ENCODE results near the gene ESYT3. TPM values are rescaled to one million over a fixed set of nuclear protein-coding genes. Genes with fewer than 3 reads are reported as not detected.
"Not testable (repeated sequence)": the region's sequence is repeated elsewhere in the genome, so short reads cannot be mapped to it uniquely, and the experiment has no call there.

ESYT3 gene
- total and polyA plus RNA-seq, 2 donors, result 0.09 to 0.27 TPM

DNA sequence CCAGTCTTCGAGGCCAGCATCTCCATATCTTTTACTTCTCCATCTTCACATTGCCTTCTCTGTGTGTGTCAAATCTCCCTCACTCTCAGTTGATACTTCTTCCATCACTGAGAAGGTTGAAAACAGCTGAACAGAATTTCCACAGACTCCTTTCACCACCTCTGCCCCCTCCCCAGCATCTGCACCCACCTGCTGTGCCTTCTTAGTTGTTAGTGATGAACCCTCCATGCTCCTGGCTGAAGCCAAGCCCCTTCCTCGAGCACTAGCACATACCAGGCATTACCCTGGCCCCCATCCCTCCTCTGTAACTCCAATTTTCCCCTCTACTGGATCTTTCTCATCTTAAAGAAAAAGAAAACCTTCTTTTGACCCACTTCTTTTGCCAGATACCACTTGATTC is 27.8 kb upstream of the ESYT3 start:
- no peak for DNase-seq (ENCODE audit: low read depth in 6 of 9, low spot score in 9 of 9)
- WGBS, result 79% methylated on average over 2 of the region's 2 CpGs
- no peaks in the 10 kb centered on the region for H3K9me3 ChIP-seq (ENCODE audit: control insufficient read depth in 2 of 2, insufficient read depth in 1 of 2, low read length in 1 of 2)

GRCh38 chr3:138407236-138407907 is 27.0 kb upstream of the ESYT3 start:
- WGBS, result 93% methylated on average over 3 of the region's 3 CpGs
- DNase-seq (ENCODE audit: low read depth in 6 of 9, low spot score in 9 of 9), result no peak

More for the DNA sequence above, 27.8 kb upstream of the ESYT3 start:
- H3K4me1 ChIP-seq (ENCODE audit: control insufficient read depth in 2 of 2, insufficient read depth in 2 of 2, low read length in 2 of 2), result no peaks in the 10 kb centered on the region
- no peaks in the 10 kb centered on the region for H3K36me3 ChIP-seq (ENCODE audit: control insufficient read depth in 2 of 2, insufficient read depth in 2 of 2, low read length in 1 of 2)
- H3K27ac ChIP-seq (ENCODE audit: low read depth in 1 of 2, low read length in 1 of 2), result no peak overlapping the region
- H3K4me3 ChIP-seq (ENCODE audit: low read length in 2 of 2), result no peak overlapping the region
- H3K27me3 ChIP-seq (ENCODE audit: control insufficient read depth in 2 of 2, insufficient read depth in 1 of 2, low read length in 1 of 2), result peaks cover 0 to 3% of the 10 kb centered on the region in 2 donors

GRCh38 chr3:138408751-138409570 is 25.5 kb upstream of the ESYT3 start:
- no peak for DNase-seq (ENCODE audit: low read depth in 6 of 9, low spot score in 9 of 9)
- Histone ChIP-seq H3K9me3 (ENCODE audit: control insufficient read depth in 2 of 2, insufficient read depth in 1 of 2, low read length in 1 of 2) (no peaks in the 10 kb centered on the region), H3K36me3 (ENCODE audit: control insufficient read depth in 2 of 2, insufficient read depth in 2 of 2, low read length in 1 of 2) (no peaks in the 10 kb centered on the region), H3K4me3 (ENCODE audit: low read length in 2 of 2) (no peak overlapping the region), H3K4me1 (ENCODE audit: control insufficient read depth in 2 of 2, insufficient read depth in 2 of 2, low read length in 2 of 2) (no peaks in the 10 kb centered on the region), H3K27me3 (ENCODE audit: control insufficient read depth in 2 of 2, insufficient read depth in 1 of 2, low read length in 1 of 2) (peaks cover 0 to 3% of the 10 kb centered on the region in 2 donors), H3K27ac (ENCODE audit: low read depth in 1 of 2, low read length in 1 of 2) (no peak overlapping the region)
- 87% methylated on average over 7 of the region's 7 CpGs for WGBS

More at GRCh38 chr3:138407236-138407907, 27.0 kb upstream of the ESYT3 start:
- no peaks in the 10 kb centered on the region for H3K36me3 ChIP-seq (ENCODE audit: control insufficient read depth in 2 of 2, insufficient read depth in 2 of 2, low read length in 1 of 2)
- H3K27me3 ChIP-seq (ENCODE audit: control insufficient read depth in 2 of 2, insufficient read depth in 1 of 2, low read length in 1 of 2), result peaks cover 0 to 3% of the 10 kb centered on the region in 2 donors
- H3K4me1 ChIP-seq (ENCODE audit: control insufficient read depth in 2 of 2, insufficient read depth in 2 of 2, low read length in 2 of 2), result no peaks in the 10 kb centered on the region
- H3K4me3 ChIP-seq (ENCODE audit: low read length in 2 of 2), result no peak overlapping the region
- no peak overlapping the region for H3K27ac ChIP-seq (ENCODE audit: low read depth in 1 of 2, low read length in 1 of 2)
- no peaks in the 10 kb centered on the region for H3K9me3 ChIP-seq (ENCODE audit: control insufficient read depth in 2 of 2, insufficient read depth in 1 of 2, low read length in 1 of 2)

- no peaks in the 10 kb centered on the region for H3K4me1 ChIP-seq (ENCODE audit: control insufficient read depth in 2 of 2, insufficient read depth in 2 of 2, low read length in 2 of 2)
- 86% methylated on average over 9 of the region's 9 CpGs for WGBS
- no peaks in the 10 kb centered on the region for H3K9me3 ChIP-seq (ENCODE audit: control insufficient read depth in 2 of 2, insufficient read depth in 1 of 2, low read length in 1 of 2)
- H3K27me3 ChIP-seq (ENCODE audit: control insufficient read depth in 2 of 2, insufficient read depth in 1 of 2, low read length in 1 of 2), result peaks cover 0 to 8% of the 10 kb centered on the region in 2 donors
- DNase-seq (ENCODE audit: low read depth in 6 of 9, low spot score in 9 of 9), result no peak
- no peaks in the 10 kb centered on the region for H3K36me3 ChIP-seq (ENCODE audit: control insufficient read depth in 2 of 2, insufficient read depth in 2 of 2, low read length in 1 of 2)
- no peak overlapping the region for H3K4me3 ChIP-seq (ENCODE audit: low read length in 2 of 2)
- H3K27ac ChIP-seq (ENCODE audit: low read depth in 1 of 2, low read length in 1 of 2), result no peak overlapping the region
Observed at GRCh38 chr3:138412821-138413551, 21.4 kb upstream of the ESYT3 start.

DNA sequence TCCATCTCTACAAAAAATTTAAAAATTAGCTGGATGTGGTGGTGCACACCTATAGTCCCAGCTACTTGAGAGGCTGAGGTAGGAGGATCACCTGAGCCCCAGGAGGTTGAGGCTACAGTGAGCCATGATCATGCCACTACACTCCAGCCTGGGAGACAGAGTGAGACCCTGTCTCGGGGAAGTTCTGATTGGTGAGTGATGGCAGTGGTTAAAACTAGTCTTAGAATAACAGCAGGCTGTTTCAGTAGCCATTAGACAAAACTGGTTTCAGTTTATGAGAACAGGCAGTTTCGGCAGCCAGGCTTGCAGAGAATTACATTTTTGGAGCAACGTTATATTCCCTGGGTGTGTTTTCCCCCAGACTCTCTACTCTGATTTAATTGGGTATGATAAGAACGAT is 18.2 kb upstream of the ESYT3 start:
- H3K36me3 ChIP-seq (ENCODE audit: control insufficient read depth in 2 of 2, insufficient read depth in 2 of 2, low read length in 1 of 2), result not testable (repeated sequence)

GRCh38 chr3:138417559-138417982 is 16.8 kb upstream of the ESYT3 start:
- WGBS, result 19% methylated on average over 7 of the region's 7 CpGs
- DNase-seq (ENCODE audit: low read depth in 6 of 9, low spot score in 9 of 9), result peak; percentile 30 to 74 (median 50)

More for the DNA sequence above, 18.2 kb upstream of the ESYT3 start:
- WGBS, result 94% methylated on average over 4 of the region's 4 CpGs
- H3K9me3 ChIP-seq (ENCODE audit: control insufficient read depth in 2 of 2, insufficient read depth in 1 of 2, low read length in 1 of 2); DNase-seq (ENCODE audit: low read depth in 6 of 9, low spot score in 9 of 9); H3K4me1 ChIP-seq (ENCODE audit: control insufficient read depth in 2 of 2, insufficient read depth in 2 of 2, low read length in 2 of 2); H3K4me3 ChIP-seq (ENCODE audit: low read length in 2 of 2); H3K27me3 ChIP-seq (ENCODE audit: control insufficient read depth in 2 of 2, insufficient read depth in 1 of 2, low read length in 1 of 2); H3K27ac ChIP-seq (ENCODE audit: low read depth in 1 of 2, low read length in 1 of 2): not testable (repeated sequence)

GRCh38 chr3:138418601-138419206 is 15.7 kb upstream of the ESYT3 start:
- Histone ChIP-seq H3K36me3 (ENCODE audit: control insufficient read depth in 2 of 2, insufficient read depth in 2 of 2, low read length in 1 of 2) (no peaks in the 10 kb centered on the region), H3K4me3 (ENCODE audit: low read length in 2 of 2) (no peak overlapping the region), H3K27me3 (ENCODE audit: control insufficient read depth in 2 of 2, insufficient read depth in 1 of 2, low read length in 1 of 2) (peaks cover 0 to 7% of the 10 kb centered on the region in 2 donors), H3K4me1 (ENCODE audit: control insufficient read depth in 2 of 2, insufficient read depth in 2 of 2, low read length in 2 of 2) (no peaks in the 10 kb centered on the region), H3K9me3 (ENCODE audit: control insufficient read depth in 2 of 2, insufficient read depth in 1 of 2, low read length in 1 of 2) (no peaks in the 10 kb centered on the region), H3K27ac (ENCODE audit: low read depth in 1 of 2, low read length in 1 of 2) (no peak overlapping the region)
- 89% methylated on average over 5 of the region's 5 CpGs for WGBS
- DNase-seq (ENCODE audit: low read depth in 6 of 9, low spot score in 9 of 9), result no peak

More at GRCh38 chr3:138417559-138417982, 16.8 kb upstream of the ESYT3 start:
- H3K36me3 ChIP-seq (ENCODE audit: control insufficient read depth in 2 of 2, insufficient read depth in 2 of 2, low read length in 1 of 2), result no peaks in the 10 kb centered on the region
- H3K27me3 ChIP-seq (ENCODE audit: control insufficient read depth in 2 of 2, insufficient read depth in 1 of 2, low read length in 1 of 2), result peaks cover 0 to 7% of the 10 kb centered on the region in 2 donors
- H3K4me1 ChIP-seq (ENCODE audit: control insufficient read depth in 2 of 2, insufficient read depth in 2 of 2, low read length in 2 of 2), result no peaks in the 10 kb centered on the region
- no peaks in the 10 kb centered on the region for H3K9me3 ChIP-seq (ENCODE audit: control insufficient read depth in 2 of 2, insufficient read depth in 1 of 2, low read length in 1 of 2)
- no peak overlapping the region for H3K27ac ChIP-seq (ENCODE audit: low read depth in 1 of 2, low read length in 1 of 2)
- no peak overlapping the region for H3K4me3 ChIP-seq (ENCODE audit: low read length in 2 of 2)

- no peak overlapping the region for H3K4me3 ChIP-seq (ENCODE audit: low read length in 2 of 2)
- DNase-seq (ENCODE audit: low read depth in 6 of 9, low spot score in 9 of 9), result no peak
- 97% methylated on average over 1 of the region's 1 CpG for WGBS
- no peaks in the 10 kb centered on the region for H3K36me3 ChIP-seq (ENCODE audit: control insufficient read depth in 2 of 2, insufficient read depth in 2 of 2, low read length in 1 of 2)
- no peak overlapping the region for H3K27ac ChIP-seq (ENCODE audit: low read depth in 1 of 2, low read length in 1 of 2)
- H3K4me1 ChIP-seq (ENCODE audit: control insufficient read depth in 2 of 2, insufficient read depth in 2 of 2, low read length in 2 of 2), result no peaks in the 10 kb centered on the region
- no peaks in the 10 kb centered on the region for H3K9me3 ChIP-seq (ENCODE audit: control insufficient read depth in 2 of 2, insufficient read depth in 1 of 2, low read length in 1 of 2)
- H3K27me3 ChIP-seq (ENCODE audit: control insufficient read depth in 2 of 2, insufficient read depth in 1 of 2, low read length in 1 of 2), result no peaks in the 10 kb centered on the region
Observed at GRCh38 chr3:138423316-138423715, 11.1 kb upstream of the ESYT3 start.
